H1 (cell line): ENCODE measurements around the gene SLC25A21. TPM values are rescaled to one million over a fixed set of nuclear protein-coding genes. Genes with fewer than 3 reads are reported as not detected.

Source experiments
- CBX5 ChIP-seq: fragments of 300-800, 300-1000 bp; sonication (generic); IDR thresholded peaks from 2 replicates; pipeline ENCODE4 v1.7.1; 2016; ENCODE audit warnings: antibody characterized with exemption, low read length, low read depth
- EP300 ChIP-seq, 2 experiments: IDR thresholded peaks; 1 replicate in 1 of 2; 2 replicates in 1 of 2; pipeline ENCODE4 v1.6.1; 2011 to 2012; ENCODE audit warnings: low read depth in 2 of 2, low read length in 2 of 2, mild to moderate bottlenecking in 2 of 2, borderline replicate concordance in 1 of 2, inconsistent platforms in 1 of 2, moderate library complexity in 1 of 2
- NRF1 ChIP-seq: IDR thresholded peaks from 2 replicates; pipeline ENCODE4 v1.6.1; 2011; ENCODE audit warnings: mild to moderate bottlenecking, low read depth, low read length, improper control_type of control experiment
- POLR2A ChIP-seq, 2 experiments: IDR thresholded peaks; 1 replicate in 1 of 2; 2 replicates in 1 of 2; pipeline ENCODE4 v1.6.1; 2011; ENCODE audit warnings: low read depth in 2 of 2, low read length in 2 of 2, mild to moderate bottlenecking in 2 of 2; ENCODE audit errors: control extremely low read depth in 1 of 2
- POLR2AphosphoS5 ChIP-seq: IDR thresholded peaks from 2 replicates; pipeline ENCODE4 v1.6.1; 2011; ENCODE audit warnings: low read depth, low read length
- RFX5 ChIP-seq: IDR thresholded peaks from 2 replicates; pipeline ENCODE4 v1.6.1; 2011; ENCODE audit warnings: low read depth, low read length, improper control_type of control experiment, borderline replicate concordance
- TAF7 ChIP-seq: optimal IDR thresholded peaks from 2 replicates; pipeline ENCODE3; 2011; ENCODE audit warnings: low read depth, mild to moderate bottlenecking, inconsistent platforms, low read length, moderate library complexity, borderline replicate concordance
- USF2 ChIP-seq: IDR thresholded peaks from 2 replicates; pipeline ENCODE4 v1.6.1; 2011; ENCODE audit warnings: low read length, improper control_type of control experiment
- polyA plus RNA-seq, 7 experiments: library from polyadenylated mRNA; depleted of rRNA in 3 of 7; stranded (reverse) in 5 of 7; unstranded in 2 of 7; fragments of >200 nt in 5 of 7; fragments of 200-250 nt in 2 of 7; gene quantifications; 1 replicate in 5 of 7; 2 replicates in 1 of 7; 4 replicates in 1 of 7; pipeline versions ENCODE4 v1.2.1 to v1.2.3, GENCODE V29; 2011 to 2013; ENCODE audit warnings: missing spikeins in 2 of 7, mixed read lengths in 2 of 7
- total RNA-seq: library from RNA; stranded (reverse); fragmentation: NEBNext Ultra II Directional; extraction: Animal tissue kit (Norgen Biotek cat#: 25700); gene quantifications from 2 replicates; pipeline ENCODE4 v1.2.1, GENCODE V29; 2021
- TF ChIP-seq, protein P1 (sequence below): fragments of 300-600 bp; sonication (generic); IDR thresholded peaks from 2 replicates; pipeline ENCODE4 v1.7.1; 2012; ENCODE audit warnings: low read length, moderate library complexity, mild to moderate bottlenecking, inconsistent platforms; ENCODE audit not compliant: insufficient replicate concordance

SLC25A21 gene
- total and polyA plus RNA-seq, 2 of the 8 experiments (the other 6 are each of a cell fraction or from before 2014, with no cell fraction given), result 6.9 to 15.7 TPM

- TF ChIP-seq, protein P1, sequence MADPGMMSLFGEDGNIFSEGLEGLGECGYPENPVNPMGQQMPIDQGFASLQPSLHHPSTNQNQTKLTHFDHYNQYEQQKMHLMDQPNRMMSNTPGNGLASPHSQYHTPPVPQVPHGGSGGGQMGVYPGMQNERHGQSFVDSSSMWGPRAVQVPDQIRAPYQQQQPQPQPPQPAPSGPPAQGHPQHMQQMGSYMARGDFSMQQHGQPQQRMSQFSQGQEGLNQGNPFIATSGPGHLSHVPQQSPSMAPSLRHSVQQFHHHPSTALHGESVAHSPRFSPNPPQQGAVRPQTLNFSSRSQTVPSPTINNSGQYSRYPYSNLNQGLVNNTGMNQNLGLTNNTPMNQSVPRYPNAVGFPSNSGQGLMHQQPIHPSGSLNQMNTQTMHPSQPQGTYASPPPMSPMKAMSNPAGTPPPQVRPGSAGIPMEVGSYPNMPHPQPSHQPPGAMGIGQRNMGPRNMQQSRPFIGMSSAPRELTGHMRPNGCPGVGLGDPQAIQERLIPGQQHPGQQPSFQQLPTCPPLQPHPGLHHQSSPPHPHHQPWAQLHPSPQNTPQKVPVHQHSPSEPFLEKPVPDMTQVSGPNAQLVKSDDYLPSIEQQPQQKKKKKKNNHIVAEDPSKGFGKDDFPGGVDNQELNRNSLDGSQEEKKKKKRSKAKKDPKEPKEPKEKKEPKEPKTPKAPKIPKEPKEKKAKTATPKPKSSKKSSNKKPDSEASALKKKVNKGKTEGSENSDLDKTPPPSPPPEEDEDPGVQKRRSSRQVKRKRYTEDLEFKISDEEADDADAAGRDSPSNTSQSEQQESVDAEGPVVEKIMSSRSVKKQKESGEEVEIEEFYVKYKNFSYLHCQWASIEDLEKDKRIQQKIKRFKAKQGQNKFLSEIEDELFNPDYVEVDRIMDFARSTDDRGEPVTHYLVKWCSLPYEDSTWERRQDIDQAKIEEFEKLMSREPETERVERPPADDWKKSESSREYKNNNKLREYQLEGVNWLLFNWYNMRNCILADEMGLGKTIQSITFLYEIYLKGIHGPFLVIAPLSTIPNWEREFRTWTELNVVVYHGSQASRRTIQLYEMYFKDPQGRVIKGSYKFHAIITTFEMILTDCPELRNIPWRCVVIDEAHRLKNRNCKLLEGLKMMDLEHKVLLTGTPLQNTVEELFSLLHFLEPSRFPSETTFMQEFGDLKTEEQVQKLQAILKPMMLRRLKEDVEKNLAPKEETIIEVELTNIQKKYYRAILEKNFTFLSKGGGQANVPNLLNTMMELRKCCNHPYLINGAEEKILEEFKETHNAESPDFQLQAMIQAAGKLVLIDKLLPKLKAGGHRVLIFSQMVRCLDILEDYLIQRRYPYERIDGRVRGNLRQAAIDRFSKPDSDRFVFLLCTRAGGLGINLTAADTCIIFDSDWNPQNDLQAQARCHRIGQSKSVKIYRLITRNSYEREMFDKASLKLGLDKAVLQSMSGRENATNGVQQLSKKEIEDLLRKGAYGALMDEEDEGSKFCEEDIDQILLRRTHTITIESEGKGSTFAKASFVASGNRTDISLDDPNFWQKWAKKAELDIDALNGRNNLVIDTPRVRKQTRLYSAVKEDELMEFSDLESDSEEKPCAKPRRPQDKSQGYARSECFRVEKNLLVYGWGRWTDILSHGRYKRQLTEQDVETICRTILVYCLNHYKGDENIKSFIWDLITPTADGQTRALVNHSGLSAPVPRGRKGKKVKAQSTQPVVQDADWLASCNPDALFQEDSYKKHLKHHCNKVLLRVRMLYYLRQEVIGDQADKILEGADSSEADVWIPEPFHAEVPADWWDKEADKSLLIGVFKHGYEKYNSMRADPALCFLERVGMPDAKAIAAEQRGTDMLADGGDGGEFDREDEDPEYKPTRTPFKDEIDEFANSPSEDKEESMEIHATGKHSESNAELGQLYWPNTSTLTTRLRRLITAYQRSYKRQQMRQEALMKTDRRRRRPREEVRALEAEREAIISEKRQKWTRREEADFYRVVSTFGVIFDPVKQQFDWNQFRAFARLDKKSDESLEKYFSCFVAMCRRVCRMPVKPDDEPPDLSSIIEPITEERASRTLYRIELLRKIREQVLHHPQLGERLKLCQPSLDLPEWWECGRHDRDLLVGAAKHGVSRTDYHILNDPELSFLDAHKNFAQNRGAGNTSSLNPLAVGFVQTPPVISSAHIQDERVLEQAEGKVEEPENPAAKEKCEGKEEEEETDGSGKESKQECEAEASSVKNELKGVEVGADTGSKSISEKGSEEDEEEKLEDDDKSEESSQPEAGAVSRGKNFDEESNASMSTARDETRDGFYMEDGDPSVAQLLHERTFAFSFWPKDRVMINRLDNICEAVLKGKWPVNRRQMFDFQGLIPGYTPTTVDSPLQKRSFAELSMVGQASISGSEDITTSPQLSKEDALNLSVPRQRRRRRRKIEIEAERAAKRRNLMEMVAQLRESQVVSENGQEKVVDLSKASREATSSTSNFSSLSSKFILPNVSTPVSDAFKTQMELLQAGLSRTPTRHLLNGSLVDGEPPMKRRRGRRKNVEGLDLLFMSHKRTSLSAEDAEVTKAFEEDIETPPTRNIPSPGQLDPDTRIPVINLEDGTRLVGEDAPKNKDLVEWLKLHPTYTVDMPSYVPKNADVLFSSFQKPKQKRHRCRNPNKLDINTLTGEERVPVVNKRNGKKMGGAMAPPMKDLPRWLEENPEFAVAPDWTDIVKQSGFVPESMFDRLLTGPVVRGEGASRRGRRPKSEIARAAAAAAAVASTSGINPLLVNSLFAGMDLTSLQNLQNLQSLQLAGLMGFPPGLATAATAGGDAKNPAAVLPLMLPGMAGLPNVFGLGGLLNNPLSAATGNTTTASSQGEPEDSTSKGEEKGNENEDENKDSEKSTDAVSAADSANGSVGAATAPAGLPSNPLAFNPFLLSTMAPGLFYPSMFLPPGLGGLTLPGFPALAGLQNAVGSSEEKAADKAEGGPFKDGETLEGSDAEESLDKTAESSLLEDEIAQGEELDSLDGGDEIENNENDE, result peak; percentile 29
- TF ChIP-seq NRF1, result no peak
- no peak for TF ChIP-seq POLR2AphosphoS5
- no peak for TF ChIP-seq EP300 (IDR thresholded peaks at IDR 0.05; ENCODE audit: borderline replicate concordance in 1 of 2, low read depth in 2 of 2, low read length in 2 of 2)
- no peak for TF ChIP-seq TAF7
- TF ChIP-seq POLR2A (IDR thresholded peaks at IDR 0.05; ENCODE audit: control extremely low read depth in 1 of 2, low read depth in 2 of 2, low read length in 2 of 2), result no peak
- no peak for TF ChIP-seq CBX5
- TF ChIP-seq RFX5, result no peak
- TF ChIP-seq USF2, result no peak
Observed at GRCh38 chr14:36661506-36662257, 510.7 kb downstream of the SLC25A21 start, which contains the start of gene PAX9 (continued).
